D721Med (cell line): ENCODE measurements around the gene THAP5.

ENCODE experiments used
- DNase-seq: peaks from one replicate; pipeline ENCODE4 v3.0.0; 2011; ENCODE audit warnings: low spot score; ENCODE audit not compliant: insufficient read length
- FAIRE-seq: peaks from 2 replicates; lab custom pipeline; 2011; peaks lifted over from hg19 to GRCh38; lab: Jason Lieb, UNC
- CTCF ChIP-seq: IDR thresholded peaks from 2 replicates; pipeline ENCODE4 v1.5.1; 2012; ENCODE audit warnings: mild to moderate bottlenecking, control low read depth; ENCODE audit not compliant: insufficient read depth; ENCODE audit errors: missing control alignments

Gene THAP5

DNA sequence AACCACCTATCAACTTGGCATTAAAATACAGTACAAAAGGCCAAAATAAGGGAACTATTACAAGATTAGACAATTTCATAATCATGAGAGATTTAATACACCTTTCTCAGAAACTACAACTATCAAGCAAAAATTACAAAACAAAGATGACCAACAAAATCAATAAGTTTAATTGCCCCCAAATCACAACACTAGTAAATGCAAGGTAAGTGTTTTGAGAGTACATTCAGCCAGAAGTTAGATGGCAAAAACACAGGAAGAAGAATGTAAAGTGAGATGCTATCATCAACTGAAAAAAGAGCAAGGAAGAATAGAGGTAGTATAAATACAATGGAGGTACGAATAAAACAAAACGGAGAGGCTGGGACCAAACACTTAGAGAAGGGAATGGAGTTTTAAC, 46.7 kb downstream of the THAP5 start:
- no peak for TF ChIP-seq CTCF
- no peak for FAIRE-seq
- DNase-seq = no peak

- FAIRE-seq = no peak
- no peak for TF ChIP-seq CTCF
- no peak for DNase-seq
Measured at GRCh38 chr7:108517951-108518350, 51.6 kb downstream of the THAP5 start.

GRCh38 chr7:108515630-108516029, 53.9 kb downstream of the THAP5 start:
- FAIRE-seq = peak; percentile 35
- TF ChIP-seq CTCF = no peak

DNA sequence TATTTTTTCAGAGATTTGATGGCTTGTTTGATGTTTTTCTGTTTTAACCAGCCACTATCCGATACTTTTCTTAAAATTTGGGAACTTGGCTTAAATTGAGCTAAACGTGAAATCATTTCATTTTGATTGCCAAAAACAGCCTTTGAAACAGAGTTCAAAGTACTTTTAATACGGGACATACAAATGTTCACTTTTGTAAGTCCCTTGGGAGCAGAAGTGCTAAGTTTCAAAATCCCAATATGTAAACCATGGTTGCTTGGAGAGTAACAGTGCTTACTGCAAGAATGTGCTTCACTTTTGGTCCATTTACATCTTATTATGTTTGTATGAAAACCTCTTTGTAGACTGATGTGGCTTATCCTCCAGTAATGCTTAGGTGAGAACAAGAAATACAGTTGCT, 54.5 kb downstream of the THAP5 start:
- DNase-seq (no peak), FAIRE-seq (no peak)
- no peak for TF ChIP-seq CTCF

More at GRCh38 chr7:108515630-108516029, 53.9 kb downstream of the THAP5 start:
- no peak for DNase-seq
